ENCODE measurements around the gene BICDL1.

BICDL1 gene

DNA sequence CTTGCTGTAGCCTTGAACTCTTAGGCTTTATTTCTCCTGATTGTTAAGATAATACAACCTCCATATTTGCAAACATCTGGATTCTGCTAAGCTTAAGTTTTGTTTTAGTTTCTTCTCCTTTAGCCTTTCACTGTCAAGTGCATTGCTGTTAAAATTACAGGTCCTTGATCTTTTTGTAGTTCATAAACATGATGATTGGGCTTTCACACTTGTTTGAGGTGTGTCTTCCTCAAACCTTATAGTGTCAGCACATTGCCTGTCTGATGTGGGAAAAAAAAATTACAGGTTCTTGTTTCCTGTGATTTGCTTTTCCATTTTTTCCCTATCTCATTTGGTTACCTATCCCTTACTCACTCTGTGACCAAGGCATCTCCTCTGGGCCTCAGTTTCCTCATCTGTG is 59.2 kb downstream of the BICDL1 start:
- no peaks in the 10 kb centered on the region for H3K9me3 ChIP-seq (ENCODE audit: insufficient read depth, low read depth, low read length)
- H3K36me3 ChIP-seq (ENCODE audit: insufficient read depth, low read length), result no peaks in the 10 kb centered on the region
- no peak overlapping the region for H3K9ac ChIP-seq (ENCODE audit: low read depth, low read length, poor library complexity, severe bottlenecking)
- no peaks in the 10 kb centered on the region for H3K4me1 ChIP-seq (ENCODE audit: insufficient read depth, low read length, poor library complexity, severe bottlenecking)
- no peak overlapping the region for H3K4me3 ChIP-seq (ENCODE audit: low read length, poor library complexity, severe bottlenecking)
- no peak overlapping the region for H2AFZ ChIP-seq (ENCODE audit: low read length)
- H4K20me1 ChIP-seq (ENCODE audit: insufficient read depth, low read length, poor library complexity, severe bottlenecking), result no peaks in the 10 kb centered on the region
- no peaks in the 10 kb centered on the region for H3F3A ChIP-seq (ENCODE audit: low read depth)
- H3K4me2 ChIP-seq (ENCODE audit: low read depth, low read length, poor library complexity, severe bottlenecking), result no peak overlapping the region
- TF ChIP-seq, protein P1, sequence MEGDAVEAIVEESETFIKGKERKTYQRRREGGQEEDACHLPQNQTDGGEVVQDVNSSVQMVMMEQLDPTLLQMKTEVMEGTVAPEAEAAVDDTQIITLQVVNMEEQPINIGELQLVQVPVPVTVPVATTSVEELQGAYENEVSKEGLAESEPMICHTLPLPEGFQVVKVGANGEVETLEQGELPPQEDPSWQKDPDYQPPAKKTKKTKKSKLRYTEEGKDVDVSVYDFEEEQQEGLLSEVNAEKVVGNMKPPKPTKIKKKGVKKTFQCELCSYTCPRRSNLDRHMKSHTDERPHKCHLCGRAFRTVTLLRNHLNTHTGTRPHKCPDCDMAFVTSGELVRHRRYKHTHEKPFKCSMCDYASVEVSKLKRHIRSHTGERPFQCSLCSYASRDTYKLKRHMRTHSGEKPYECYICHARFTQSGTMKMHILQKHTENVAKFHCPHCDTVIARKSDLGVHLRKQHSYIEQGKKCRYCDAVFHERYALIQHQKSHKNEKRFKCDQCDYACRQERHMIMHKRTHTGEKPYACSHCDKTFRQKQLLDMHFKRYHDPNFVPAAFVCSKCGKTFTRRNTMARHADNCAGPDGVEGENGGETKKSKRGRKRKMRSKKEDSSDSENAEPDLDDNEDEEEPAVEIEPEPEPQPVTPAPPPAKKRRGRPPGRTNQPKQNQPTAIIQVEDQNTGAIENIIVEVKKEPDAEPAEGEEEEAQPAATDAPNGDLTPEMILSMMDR (conservative IDR thresholded peaks at IDR 0.05; ENCODE audit: low read length), result no peak
- no peak for TF ChIP-seq EZH2phosphoT487 (IDR thresholded peaks at IDR 0.05; ENCODE audit: borderline replicate concordance)
- no peaks in the 10 kb centered on the region for H3K79me2 ChIP-seq (ENCODE audit: insufficient read depth, low read length)
- H3K27me3 ChIP-seq (ENCODE audit: insufficient read depth, low read length, poor library complexity, severe bottlenecking), result no peaks in the 10 kb centered on the region
- H3K9me2 ChIP-seq (replicated peaks; ENCODE audit: low read depth, low read length), result no peaks in the 10 kb centered on the region

DNA sequence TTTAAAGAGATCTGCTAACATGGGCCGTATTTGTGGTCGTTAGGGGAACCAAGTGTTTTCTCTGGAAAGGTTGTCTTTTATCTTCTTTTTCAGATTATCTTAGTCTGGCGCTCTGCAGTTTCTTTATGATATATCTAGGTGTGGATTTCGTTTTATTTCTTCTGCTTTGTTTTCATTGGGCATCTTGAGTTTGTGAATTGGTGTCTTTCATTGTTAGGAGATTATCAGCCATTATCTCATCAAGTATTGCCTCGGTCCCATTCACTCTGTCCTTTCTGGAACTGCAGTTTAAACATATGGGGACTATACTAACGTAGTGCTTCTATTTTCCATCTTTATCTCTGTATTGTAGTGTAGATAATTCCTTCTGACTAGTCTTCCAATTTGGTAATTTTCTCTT is 60.4 kb downstream of the BICDL1 start:
- Histone ChIP-seq H3K9me3 (ENCODE audit: insufficient read depth, low read depth, low read length) (no peaks in the 10 kb centered on the region), H2AFZ (ENCODE audit: low read length) (no peak overlapping the region), H3K36me3 (ENCODE audit: insufficient read depth, low read length) (no peaks in the 10 kb centered on the region), H3K4me1 (ENCODE audit: insufficient read depth, low read length, poor library complexity, severe bottlenecking) (no peaks in the 10 kb centered on the region), H3K9me2 (replicated peaks; ENCODE audit: low read depth, low read length) (no peaks in the 10 kb centered on the region), H3K9ac (ENCODE audit: low read depth, low read length, poor library complexity, severe bottlenecking) (no peak overlapping the region), H3K4me3 (ENCODE audit: low read length, poor library complexity, severe bottlenecking) (no peak overlapping the region), H3K79me2 (ENCODE audit: insufficient read depth, low read length) (no peaks in the 10 kb centered on the region), H3F3A (ENCODE audit: low read depth) (no peaks in the 10 kb centered on the region), H3K27me3 (ENCODE audit: insufficient read depth, low read length, poor library complexity, severe bottlenecking) (no peaks in the 10 kb centered on the region), H3K4me2 (ENCODE audit: low read depth, low read length, poor library complexity, severe bottlenecking) (no peak overlapping the region), H4K20me1 (ENCODE audit: insufficient read depth, low read length, poor library complexity, severe bottlenecking) (no peaks in the 10 kb centered on the region)
- no peak for TF ChIP-seq EZH2phosphoT487 (IDR thresholded peaks at IDR 0.05; ENCODE audit: borderline replicate concordance)
- TF ChIP-seq, protein P1 (conservative IDR thresholded peaks at IDR 0.05; ENCODE audit: low read length), result no peak

DNA sequence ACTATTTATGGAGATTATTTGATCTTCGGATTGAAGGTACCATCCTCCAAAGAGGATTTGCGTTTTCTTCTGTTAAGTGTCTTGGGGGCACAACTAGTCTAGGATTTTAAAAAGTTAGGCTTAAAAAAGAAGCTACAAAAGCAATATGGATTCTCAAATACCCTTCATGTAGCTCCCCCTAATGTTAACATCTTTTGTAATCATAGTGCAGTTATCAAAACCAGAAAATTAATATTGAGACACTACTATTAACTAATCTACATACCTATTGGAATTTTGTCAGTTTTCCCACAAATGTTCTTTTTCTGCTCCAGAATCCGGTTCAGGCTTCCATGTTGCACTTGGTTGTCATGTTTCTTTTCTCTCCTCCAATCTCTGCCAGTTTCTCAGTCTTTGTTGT is 62.5 kb downstream of the BICDL1 start:
- Histone ChIP-seq H2AFZ (ENCODE audit: low read length) (no peak overlapping the region), H3K4me2 (ENCODE audit: low read depth, low read length, poor library complexity, severe bottlenecking) (no peak overlapping the region), H3K36me3 (ENCODE audit: insufficient read depth, low read length) (no peaks in the 10 kb centered on the region), H3K9ac (ENCODE audit: low read depth, low read length, poor library complexity, severe bottlenecking) (no peak overlapping the region), H3K9me3 (ENCODE audit: insufficient read depth, low read depth, low read length) (no peaks in the 10 kb centered on the region), H3F3A (ENCODE audit: low read depth) (no peaks in the 10 kb centered on the region), H4K20me1 (ENCODE audit: insufficient read depth, low read length, poor library complexity, severe bottlenecking) (no peaks in the 10 kb centered on the region), H3K4me3 (ENCODE audit: low read length, poor library complexity, severe bottlenecking) (no peak overlapping the region), H3K9me2 (replicated peaks; ENCODE audit: low read depth, low read length) (no peaks in the 10 kb centered on the region), H3K79me2 (ENCODE audit: insufficient read depth, low read length) (no peaks in the 10 kb centered on the region), H3K27me3 (ENCODE audit: insufficient read depth, low read length, poor library complexity, severe bottlenecking) (no peaks in the 10 kb centered on the region), H3K4me1 (ENCODE audit: insufficient read depth, low read length, poor library complexity, severe bottlenecking) (no peaks in the 10 kb centered on the region)
- TF ChIP-seq EZH2phosphoT487 (IDR thresholded peaks at IDR 0.05; ENCODE audit: borderline replicate concordance), result no peak
- TF ChIP-seq, protein P1 (conservative IDR thresholded peaks at IDR 0.05; ENCODE audit: low read length), result no peak
